Suprapubic skin (tissue), 4 donors: ENCODE results near the gene ZNF839. TPM values are rescaled to one million over a fixed set of nuclear protein-coding genes. Genes with fewer than 3 reads are reported as not detected.

Experiments used
- DNase-seq, 2 donors: peaks; one replicate each; pipeline ENCODE4 v3.0.0-alpha.2; 2019; ENCODE audit warnings: low spot score in 2 of 2
- H3K27ac ChIP-seq: fragments of 200-600 bp; sonication (generic); one replicate; pipeline ENCODE4 v1.5.1; 2019
- H3K27me3 ChIP-seq: fragments of 200-600 bp; sonication (generic); one replicate; pipeline ENCODE4 v1.5.1; 2019
- H3K36me3 ChIP-seq: fragments of 200-600 bp; sonication (generic); one replicate; pipeline ENCODE4 v1.5.1; 2019
- H3K4me1 ChIP-seq: fragments of 200-600 bp; sonication (generic); one replicate; pipeline ENCODE4 v1.5.1; 2019
- H3K4me3 ChIP-seq: fragments of 200-600 bp; sonication (generic); one replicate; pipeline ENCODE4 v1.5.1; 2019; ENCODE audit warnings: mild to moderate bottlenecking
- H3K9me3 ChIP-seq: fragments of 200-600 bp; sonication (generic); one replicate; pipeline ENCODE4 v1.5.1; 2019
- EP300 ChIP-seq: sonication (generic); formaldehyde crosslinking; IDR thresholded peaks from one replicate; pipeline ENCODE4 v1.6.1; 2017; ENCODE audit warnings: antibody characterized with exemption
- POLR2A ChIP-seq, 2 donors: fragments of 450-650 bp; IDR thresholded peaks; one replicate each; pipeline ENCODE4 v1.6.1; 2017; ENCODE audit warnings: antibody characterized with exemption in 2 of 2, mild to moderate bottlenecking in 2 of 2, moderate library complexity in 2 of 2
- POLR2AphosphoS5 ChIP-seq, 3 donors: sonication (generic); formaldehyde crosslinking; IDR thresholded peaks; one replicate each; pipeline ENCODE4 v1.6.1; 2017; ENCODE audit warnings: antibody characterized with exemption in 3 of 3
- WGBS: methylation state at CpG from one replicate; pipeline ENCODE4 v1.1.5; 2018; 5-methylcytosine and 5-hydroxymethylcytosine counted together
- total RNA-seq, 4 donors: library from RNA; depleted of rRNA; stranded (reverse); fragments of >200 nt; gene quantifications; one replicate each; pipeline ENCODE4 v1.1.0, GENCODE V29; 2016
- TF ChIP-seq, protein P1 (sequence below), 2 donors: fragments of 200-600 bp in 1 of 2; fragments of 450-650 bp in 1 of 2; sonication (generic) in 1 of 2; IDR thresholded peaks; one replicate each; pipeline ENCODE4 v1.5.1; 2016 to 2019; ENCODE audit warnings: antibody characterized with exemption in 2 of 2, mild to moderate bottlenecking in 1 of 2, moderate library complexity in 1 of 2

ZNF839 gene
- total RNA-seq, 4 donors from 2014 or later = 9.2 to 41.0 (median 17.7) TPM

DNA sequence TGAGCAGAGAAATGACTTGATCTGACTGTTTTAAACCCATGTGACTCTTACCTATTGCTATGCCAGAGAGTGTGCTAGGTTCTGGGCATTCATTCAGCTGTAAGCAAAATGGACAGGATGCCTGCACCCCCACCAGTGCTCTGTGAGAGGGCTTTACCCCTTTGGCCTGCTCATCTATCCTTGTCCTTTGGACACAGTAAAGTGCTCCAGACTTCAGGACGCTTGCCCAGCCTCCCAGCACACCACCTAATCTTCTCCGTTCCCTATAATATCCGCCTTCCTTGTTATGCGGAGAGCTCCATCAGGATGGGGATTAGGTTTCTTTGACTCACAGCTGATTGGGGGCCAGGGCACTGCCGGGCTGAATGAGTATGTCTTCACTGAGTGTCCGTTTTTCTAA, 4.4 kb upstream of the ZNF839 start:
- H3K4me3 ChIP-seq = no peak overlapping the region
- H3K36me3 ChIP-seq = no peaks in the 10 kb centered on the region
- H3K9me3 ChIP-seq = no peaks in the 10 kb centered on the region
- no peaks in the 10 kb centered on the region for H3K27me3 ChIP-seq
- DNase-seq = no peak
- 94% methylated on average over 6 of the region's 6 CpGs for WGBS
- H3K4me1 ChIP-seq = peaks cover 42% of the 10 kb centered on the region
- TF ChIP-seq, protein P1, sequence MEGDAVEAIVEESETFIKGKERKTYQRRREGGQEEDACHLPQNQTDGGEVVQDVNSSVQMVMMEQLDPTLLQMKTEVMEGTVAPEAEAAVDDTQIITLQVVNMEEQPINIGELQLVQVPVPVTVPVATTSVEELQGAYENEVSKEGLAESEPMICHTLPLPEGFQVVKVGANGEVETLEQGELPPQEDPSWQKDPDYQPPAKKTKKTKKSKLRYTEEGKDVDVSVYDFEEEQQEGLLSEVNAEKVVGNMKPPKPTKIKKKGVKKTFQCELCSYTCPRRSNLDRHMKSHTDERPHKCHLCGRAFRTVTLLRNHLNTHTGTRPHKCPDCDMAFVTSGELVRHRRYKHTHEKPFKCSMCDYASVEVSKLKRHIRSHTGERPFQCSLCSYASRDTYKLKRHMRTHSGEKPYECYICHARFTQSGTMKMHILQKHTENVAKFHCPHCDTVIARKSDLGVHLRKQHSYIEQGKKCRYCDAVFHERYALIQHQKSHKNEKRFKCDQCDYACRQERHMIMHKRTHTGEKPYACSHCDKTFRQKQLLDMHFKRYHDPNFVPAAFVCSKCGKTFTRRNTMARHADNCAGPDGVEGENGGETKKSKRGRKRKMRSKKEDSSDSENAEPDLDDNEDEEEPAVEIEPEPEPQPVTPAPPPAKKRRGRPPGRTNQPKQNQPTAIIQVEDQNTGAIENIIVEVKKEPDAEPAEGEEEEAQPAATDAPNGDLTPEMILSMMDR (IDR thresholded peaks at IDR 0.05) = no peak
- TF ChIP-seq POLR2A (IDR thresholded peaks at IDR 0.05) = no peak
- no peak for TF ChIP-seq EP300
- TF ChIP-seq POLR2AphosphoS5 (IDR thresholded peaks at IDR 0.05) = no peak
- no peak overlapping the region for H3K27ac ChIP-seq

DNA sequence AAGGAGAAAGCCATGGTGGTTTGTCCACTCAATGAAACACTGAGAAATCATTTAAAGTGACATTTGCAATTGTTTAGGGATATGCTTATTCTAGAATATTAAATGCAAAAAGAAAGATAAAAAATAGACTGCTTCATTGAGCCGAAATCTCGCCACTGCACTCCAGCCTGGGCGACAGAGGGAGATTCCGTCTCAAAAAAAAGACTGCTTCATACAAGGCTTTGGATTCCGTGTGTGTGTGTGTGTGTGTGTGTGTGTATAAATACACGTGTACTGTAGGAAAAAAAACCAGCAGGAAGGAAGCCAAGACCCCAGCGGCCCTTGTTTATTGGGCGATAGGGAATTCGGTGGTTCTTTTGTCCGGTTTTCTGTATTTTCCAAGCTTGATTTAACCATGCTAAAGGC, 3.2 kb upstream of the ZNF839 start:
- H3K36me3 ChIP-seq = no peaks in the 10 kb centered on the region
- peak overlapping the region; percentile 55 for H3K4me3 ChIP-seq
- no peaks in the 10 kb centered on the region for H3K9me3 ChIP-seq
- no peak for TF ChIP-seq EP300
- no peak for TF ChIP-seq POLR2A (IDR thresholded peaks at IDR 0.05)
- TF ChIP-seq, protein P1 (IDR thresholded peaks at IDR 0.05) = no peak
- DNase-seq = no peak
- 2% methylated on average over 10 of the region's 10 CpGs for WGBS
- H3K27ac ChIP-seq = peak overlapping the region; percentile 75
- H3K4me1 ChIP-seq = peaks cover 54% of the 10 kb centered on the region
- H3K27me3 ChIP-seq = no peaks in the 10 kb centered on the region

DNA sequence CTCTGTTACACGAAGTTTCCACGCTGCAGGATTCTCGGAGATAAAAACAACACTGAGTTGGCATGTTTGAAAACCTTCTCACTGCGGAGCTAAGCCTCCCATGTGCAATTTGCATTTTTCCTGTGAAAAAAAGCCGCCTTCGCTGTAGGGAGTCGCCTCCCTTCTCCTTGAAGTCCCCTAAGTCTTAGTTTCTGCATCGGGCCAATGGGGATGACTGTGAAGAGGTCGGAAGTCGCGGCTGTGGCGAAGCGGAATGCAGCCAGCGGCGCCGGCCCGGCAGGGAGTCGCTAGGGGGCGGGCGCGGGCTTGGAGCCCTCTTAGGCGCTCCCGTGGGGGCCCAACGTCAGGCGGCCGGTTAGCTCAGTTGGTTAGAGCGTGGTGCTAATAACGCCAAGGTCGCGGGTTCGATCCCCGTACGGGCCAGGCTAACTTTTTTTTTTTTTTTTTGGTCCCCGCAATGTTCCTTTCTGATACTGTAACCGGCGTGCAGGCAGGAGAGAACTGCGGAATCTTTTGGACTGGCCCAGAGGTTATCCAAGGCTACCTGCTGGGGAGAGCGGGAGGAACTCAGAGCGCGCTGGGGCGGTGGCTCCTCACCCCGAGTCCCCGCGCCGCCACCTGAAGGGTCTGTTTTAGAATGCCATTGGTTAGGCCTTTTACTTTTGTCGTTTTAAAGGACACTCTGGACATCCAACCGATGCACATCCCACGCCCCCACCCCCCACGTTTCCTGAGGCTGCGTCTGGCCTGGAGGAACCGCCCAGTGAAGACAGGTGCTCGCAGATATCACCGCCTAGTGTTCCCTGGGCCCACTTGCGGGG, 2.6 kb upstream of the ZNF839 start:
- TF ChIP-seq POLR2AphosphoS5 (IDR thresholded peaks at IDR 0.05) (peak in 2 of 3 donors; percentile 64 to 98), EP300 (no peak), POLR2A (IDR thresholded peaks at IDR 0.05) (no peak)
- TF ChIP-seq, protein P1 (IDR thresholded peaks at IDR 0.05) = peak; percentile 69 to 85
- H3K9me3 ChIP-seq = no peaks in the 10 kb centered on the region
- WGBS = 0% methylated on average over 33 of the region's 54 CpGs

DNA sequence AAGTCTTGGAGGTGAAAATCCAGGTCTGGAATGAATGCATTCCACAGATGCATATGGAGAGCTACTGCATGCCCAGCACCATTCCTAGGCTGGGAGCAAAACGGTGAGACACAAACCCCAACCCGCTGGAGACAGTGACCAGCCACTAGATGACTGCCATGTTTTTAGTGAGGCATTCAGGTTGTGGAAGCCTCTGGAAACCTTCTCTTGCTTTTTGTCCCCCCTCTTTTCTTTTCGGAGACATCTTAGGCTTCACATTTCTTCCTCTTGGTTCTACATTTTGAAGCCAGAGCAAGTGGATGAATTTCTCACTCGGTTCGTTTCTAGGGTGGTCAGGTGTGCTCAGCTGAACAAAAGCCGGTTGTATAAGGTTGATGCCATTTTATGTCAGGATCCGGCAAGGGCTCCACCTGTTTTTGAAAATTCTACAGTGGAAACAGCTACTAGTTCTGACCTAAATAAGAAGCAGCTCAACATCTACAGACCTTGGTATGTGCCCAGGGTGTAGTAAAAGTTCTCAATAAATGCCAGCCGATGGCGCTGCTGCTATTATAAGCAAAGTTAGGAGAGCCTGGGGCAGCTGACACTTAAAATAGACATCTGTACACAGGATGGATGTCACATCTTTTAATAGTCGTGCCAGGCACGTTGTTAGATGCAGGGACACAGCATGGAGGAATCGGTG, 1.8 kb upstream of the ZNF839 start:
- H3K27ac ChIP-seq = peak overlapping the region; percentile 75
- peaks cover 54% of the 10 kb centered on the region for H3K4me1 ChIP-seq
- 36% methylated on average over 12 of the region's 12 CpGs for whole genome bisulfite sequencing
- no peaks in the 10 kb centered on the region for H3K9me3 ChIP-seq
- TF ChIP-seq, protein P1 (IDR thresholded peaks at IDR 0.05) = no peak
- TF ChIP-seq POLR2A (IDR thresholded peaks at IDR 0.05) (no peak), POLR2AphosphoS5 (IDR thresholded peaks at IDR 0.05) (no peak), EP300 (no peak)
- H3K36me3 ChIP-seq = no peaks in the 10 kb centered on the region
- DNase-seq = no peak
- peak overlapping the region; percentile 55 for H3K4me3 ChIP-seq
- H3K27me3 ChIP-seq = no peaks in the 10 kb centered on the region

More for the DNA sequence above, 2.6 kb upstream of the ZNF839 start:
- peak; percentile 97 for DNase-seq
- Histone ChIP-seq H3K4me1 (peaks cover 54% of the 10 kb centered on the region), H3K4me3 (peak overlapping the region; percentile 55), H3K36me3 (no peaks in the 10 kb centered on the region), H3K27ac (peak overlapping the region; percentile 75), H3K27me3 (no peaks in the 10 kb centered on the region)

DNA sequence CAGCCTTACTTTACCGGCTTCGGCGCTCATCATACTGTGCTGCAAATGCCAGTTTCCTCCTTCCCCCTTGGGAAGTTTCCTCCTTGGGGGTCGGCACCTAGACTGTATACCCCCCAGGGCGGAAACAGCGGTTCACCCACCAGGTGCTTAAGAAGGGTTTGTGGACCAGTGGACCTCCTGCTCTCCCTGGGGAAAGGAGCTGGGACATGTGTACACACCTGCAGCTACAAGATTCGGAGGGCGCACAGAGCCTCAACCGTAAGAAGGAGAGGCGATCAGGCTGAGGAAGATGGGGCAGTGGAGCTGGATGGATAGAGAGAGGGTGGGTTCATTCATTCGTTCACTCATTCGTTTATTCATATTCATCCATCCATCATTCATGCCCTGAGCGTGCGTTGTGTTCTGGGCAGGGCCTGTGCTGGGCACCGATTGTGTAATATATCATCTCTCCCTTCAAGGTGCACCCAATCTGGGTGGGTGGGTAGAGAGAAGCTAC, 717 bp upstream of the ZNF839 start:
- DNase-seq = no peak
- WGBS = 64% methylated on average over 15 of the region's 15 CpGs
- H3K9me3 ChIP-seq = no peaks in the 10 kb centered on the region

More for the DNA sequence above, 717 bp upstream of the ZNF839 start:
- no peaks in the 10 kb centered on the region for H3K27me3 ChIP-seq
- peaks cover 56% of the 10 kb centered on the region for H3K4me1 ChIP-seq
- no peaks in the 10 kb centered on the region for H3K36me3 ChIP-seq
- H3K27ac ChIP-seq = peak overlapping the region; percentile 90
- peak overlapping the region; percentile 82 for H3K4me3 ChIP-seq
- TF ChIP-seq POLR2AphosphoS5 (IDR thresholded peaks at IDR 0.05) (no peak), EP300 (no peak), POLR2A (IDR thresholded peaks at IDR 0.05) (no peak)
- TF ChIP-seq, protein P1 (IDR thresholded peaks at IDR 0.05) = no peak
